Thyroid gland (tissue), 4 donors: Measurements from ENCODE around the gene INKA2.

ENCODE experiments used
- CTCF ChIP-seq, 6 experiments: fragments of 200-600 bp in 3 of 6; fragments of 450-650 bp in 3 of 6; sonication (generic) in 3 of 6; IDR thresholded peaks; one replicate each; pipeline ENCODE4 v1.5.1; 2016 to 2019; ENCODE audit warnings: antibody characterized with exemption in 6 of 6, mild to moderate bottlenecking in 2 of 6, inconsistent platforms in 1 of 6, moderate library complexity in 1 of 6
- POLR2A ChIP-seq, 2 donors: fragments of 450-650 bp; IDR thresholded peaks; one replicate each; pipeline ENCODE4 v1.6.1; 2017; ENCODE audit warnings: antibody characterized with exemption in 2 of 2, mild to moderate bottlenecking in 2 of 2, moderate library complexity in 1 of 2

- no peak for TF ChIP-seq POLR2A (IDR thresholded peaks at IDR 0.05)
- TF ChIP-seq CTCF (IDR thresholded peaks at IDR 0.05) = no peak
These were observed 3.9 kb downstream of the INKA2 start for GRCh38 chr1:111735321-111735720.
